ENCODE results near the gene ZNF627.

- no peak for TF ChIP-seq CTCF (IDR thresholded peaks at IDR 0.05; ENCODE audit: borderline replicate concordance, extremely low read depth, low read length, poor library complexity, severe bottlenecking)
- no peak for TF ChIP-seq EZH2 (IDR thresholded peaks at IDR 0.05; ENCODE audit: borderline replicate concordance, low read depth, low read length, severe bottlenecking)
Observed at GRCh38 chr19:11652492-11652891, 55.2 kb downstream of the ZNF627 start.

Data from DND-41 (cell line).